Thyroid gland (tissue), 4 donors: Measurements from ENCODE around the gene LBX1. TPM values are rescaled to one million over a fixed set of nuclear protein-coding genes. Genes with fewer than 3 reads are reported as not detected.
A peak's percentile ranks its signal among the peaks of the same experiment; 100 is the strongest.

ENCODE experiments used
- DNase-seq, 2 donors: peaks; one replicate each; pipeline ENCODE4 v3.0.0-alpha.2; 2019
- H3K27ac ChIP-seq, 3 donors: fragments of 200-600 bp; sonication (generic); 1 replicate in 2 of 3; 2 replicates in 1 of 3; pipeline ENCODE4 v1.5.1; 2016 to 2019; ENCODE audit warnings: mild to moderate bottlenecking in 1 of 3, moderate library complexity in 1 of 3
- H3K27me3 ChIP-seq: fragments of 200-600 bp; sonication (generic); one replicate; pipeline ENCODE4 v1.5.1; 2019
- H3K36me3 ChIP-seq, 2 donors: fragments of 200-600 bp; sonication (generic); one replicate each; pipeline ENCODE4 v1.5.1; 2016 to 2019
- H3K4me1 ChIP-seq, 2 donors: fragments of 200-600 bp; sonication (generic); one replicate each; pipeline ENCODE4 v1.5.1; 2017 to 2019
- H3K4me3 ChIP-seq, 3 donors: fragments of 200-600 bp; sonication (generic); replicated peaks in 1 of 3; 1 replicate in 2 of 3; 2 replicates in 1 of 3; pipeline ENCODE4 v1.5.1; 2016; ENCODE audit warnings: mild to moderate bottlenecking in 1 of 3
- H3K9me3 ChIP-seq: fragments of 200-600 bp; sonication (generic); one replicate; pipeline ENCODE4 v1.5.1; 2017
- CTCF ChIP-seq, 6 experiments: fragments of 200-600 bp in 3 of 6; fragments of 450-650 bp in 3 of 6; sonication (generic) in 3 of 6; IDR thresholded peaks; one replicate each; pipeline ENCODE4 v1.5.1; 2016 to 2019; ENCODE audit warnings: antibody characterized with exemption in 6 of 6, mild to moderate bottlenecking in 2 of 6, inconsistent platforms in 1 of 6, moderate library complexity in 1 of 6
- POLR2A ChIP-seq, 2 donors: fragments of 450-650 bp; IDR thresholded peaks; one replicate each; pipeline ENCODE4 v1.6.1; 2017; ENCODE audit warnings: antibody characterized with exemption in 2 of 2, mild to moderate bottlenecking in 2 of 2, moderate library complexity in 1 of 2
- WGBS, 2 donors: methylation state at CpG; one replicate each; pipeline ENCODE4 v1.1.5; 2017; 5-methylcytosine and 5-hydroxymethylcytosine counted together
- intact Hi-C: fragments of 100-400 bp; cut with DNase I; formaldehyde crosslinking; loops from one replicate; pipeline ENCODE4 v1.15.1; 2023
- total RNA-seq, 4 donors: library from RNA; depleted of rRNA; stranded (reverse); fragments of >200 nt; gene quantifications; one replicate each; pipeline ENCODE4 v1.2.3, GENCODE V29; 2016

LBX1 gene
- total RNA-seq, 4 donors from 2014 or later: not detected

- intact Hi-C loops: no loop called here
- peaks cover 66% of the 10 kb centered on the region for H3K27me3 ChIP-seq
- peaks cover 28 to 62% of the 10 kb centered on the region in 2 donors for H3K4me1 ChIP-seq
- H3K9me3 ChIP-seq: no peaks in the 10 kb centered on the region
- TF ChIP-seq CTCF (IDR thresholded peaks at IDR 0.05) (no peak), POLR2A (IDR thresholded peaks at IDR 0.05) (no peak)
- no peak for DNase-seq
- H3K36me3 ChIP-seq: no peaks in the 10 kb centered on the region
- no peak overlapping the region for H3K4me3 ChIP-seq
- WGBS, 2 donors: 4 to 10% methylated on average over 17 to 22 of the region's 82 CpGs
- H3K27ac ChIP-seq: no peak overlapping the region
These were observed 904 bp downstream of the LBX1 start for GRCh38 chr10:101228153-101228965.

GRCh38 chr10:101227429-101228152 lies 1.7 kb downstream of the LBX1 start:
- H3K4me1 ChIP-seq: peaks cover 31 to 70% of the 10 kb centered on the region in 2 donors
- H3K27ac ChIP-seq: no peak overlapping the region
- H3K9me3 ChIP-seq: no peaks in the 10 kb centered on the region
- no peak overlapping the region for H3K4me3 ChIP-seq
- WGBS, 2 donors: 7 to 17% methylated on average over 17 to 20 of the region's 43 CpGs
- DNase-seq: no peak
- intact Hi-C loops: no loop called here
- peaks cover 73% of the 10 kb centered on the region for H3K27me3 ChIP-seq
- no peaks in the 10 kb centered on the region for H3K36me3 ChIP-seq
- TF ChIP-seq POLR2A (IDR thresholded peaks at IDR 0.05) (no peak), CTCF (IDR thresholded peaks at IDR 0.05) (no peak)

GRCh38 chr10:101226491-101227428 lies 2.5 kb downstream of the LBX1 start:
- WGBS, 2 donors: 5 to 8% methylated on average over 33 to 51 of the region's 67 CpGs

GRCh38 chr10:101225846-101226421 lies 3.3 kb downstream of the LBX1 start:
- H3K4me3 ChIP-seq: no peak overlapping the region
- no peak overlapping the region for H3K27ac ChIP-seq
- intact Hi-C loops: no loop called here
- no peaks in the 10 kb centered on the region for H3K9me3 ChIP-seq
- peaks cover 82% of the 10 kb centered on the region for H3K27me3 ChIP-seq
- peaks cover 32 to 74% of the 10 kb centered on the region in 2 donors for H3K4me1 ChIP-seq
- TF ChIP-seq CTCF (IDR thresholded peaks at IDR 0.05): no peak
- no peak for TF ChIP-seq POLR2A (IDR thresholded peaks at IDR 0.05)
- DNase-seq: no peak
- H3K36me3 ChIP-seq: no peaks in the 10 kb centered on the region
- whole genome bisulfite sequencing, 2 donors: 14 to 16% methylated on average over 22 to 23 of the region's 23 CpGs

More at GRCh38 chr10:101226491-101227428, 2.5 kb downstream of the LBX1 start:
- H3K27me3 ChIP-seq: peaks cover 80% of the 10 kb centered on the region
- peak overlapping the region in 1 of 3 donors; percentile 24 for H3K4me3 ChIP-seq
- H3K27ac ChIP-seq: no peak overlapping the region
- DNase-seq: no peak
- no peak for TF ChIP-seq POLR2A (IDR thresholded peaks at IDR 0.05)
- TF ChIP-seq CTCF (IDR thresholded peaks at IDR 0.05): no peak
- H3K9me3 ChIP-seq: no peaks in the 10 kb centered on the region
- intact Hi-C loops: no loop called here
- no peaks in the 10 kb centered on the region for H3K36me3 ChIP-seq
- H3K4me1 ChIP-seq: peaks cover 32 to 74% of the 10 kb centered on the region in 2 donors
